ENCODE measurements around the gene OPRD1. TPM values are rescaled to one million over a fixed set of nuclear protein-coding genes. Genes with fewer than 3 reads are reported as not detected.
"Not testable (repeated sequence)": the region's sequence is repeated elsewhere in the genome, so short reads cannot be mapped to it uniquely, and the experiment has no call there.

OPRD1 gene
- under 1 TPM; under 0.01 to 0.23 (median 0.15) TPM for total RNA-seq

DNA sequence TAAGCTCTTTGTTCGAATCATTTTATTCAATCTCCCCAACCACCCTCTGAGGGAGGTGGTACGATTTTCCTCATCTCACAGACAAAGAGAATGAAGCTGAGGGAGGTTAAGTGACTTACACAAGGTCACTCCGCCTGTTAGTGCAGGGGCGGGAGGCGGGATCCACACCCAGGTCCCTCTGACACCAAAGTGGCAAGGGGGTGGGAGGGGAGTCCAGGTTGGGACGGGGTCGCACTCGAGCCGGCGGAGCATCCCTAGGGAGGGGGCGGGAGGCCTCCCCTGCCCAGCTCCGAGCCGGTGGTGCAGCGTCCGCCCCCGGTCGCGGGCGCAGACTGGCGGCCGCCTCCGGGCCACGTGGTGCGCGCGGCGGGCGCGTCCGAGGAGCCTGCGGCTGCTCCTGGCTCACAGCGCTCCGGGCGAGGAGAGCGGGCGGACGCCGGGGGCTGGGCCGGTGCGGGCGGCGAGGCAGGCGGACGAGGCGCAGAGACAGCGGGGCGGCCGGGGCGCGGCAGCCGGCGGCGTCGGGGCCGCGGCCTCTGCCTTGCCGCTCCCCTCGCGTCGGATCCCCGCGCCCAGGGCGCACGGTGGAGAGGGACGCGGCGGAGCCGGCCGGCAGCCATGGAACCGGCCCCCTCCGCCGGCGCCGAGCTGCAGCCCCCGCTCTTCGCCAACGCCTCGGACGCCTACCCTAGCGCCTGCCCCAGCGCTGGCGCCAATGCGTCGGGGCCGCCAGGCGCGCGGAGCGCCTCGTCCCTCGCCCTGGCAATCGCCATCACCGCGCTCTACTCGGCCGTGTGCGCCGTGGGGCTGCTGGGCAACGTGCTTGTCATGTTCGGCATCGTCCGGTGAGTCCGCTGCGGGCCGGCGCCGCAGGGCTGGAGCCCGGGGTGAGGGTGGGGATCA lies at the start of gene OPRD1:
TSS of gene OPRD1 (plus strand) at position 405 of the 903 bp plus-strand sequence. CDS start at position 619, 214 bp downstream.
- H3K27ac ChIP-seq (replicated peaks in 1 of 4) = no peak within 1 kb of the TSS
- H3K4me3 ChIP-seq = peak within 1 kb of the TSS in 1 of 4 donors; percentile 9
- intact Hi-C loops (cut with DNase I) = no loop called here
- H3K36me3 ChIP-seq = no peaks in the 10 kb centered on the region
- 35% methylated on average over 7 of the region's 108 CpGs for WGBS
- no peaks in the 10 kb centered on the region for H3K9me3 ChIP-seq
- peaks cover 0 to 75% (median 16%) of the 10 kb centered on the region in 4 donors for H3K27me3 ChIP-seq
- peaks cover 0 to 11% (median 3%) of the 10 kb centered on the region in 4 donors for H3K4me1 ChIP-seq
- no peak for TF ChIP-seq POLR2AphosphoS5 (IDR thresholded peaks at IDR 0.05)
- no peak for TF ChIP-seq POLR2A (IDR thresholded peaks at IDR 0.05; ENCODE audit: low read depth)
- no peak for TF ChIP-seq EP300 (IDR thresholded peaks at IDR 0.05)
- no peak for TF ChIP-seq CTCF (IDR thresholded peaks at IDR 0.05)
- no peak for DNase-seq (ENCODE audit: extremely low spot score)

DNA sequence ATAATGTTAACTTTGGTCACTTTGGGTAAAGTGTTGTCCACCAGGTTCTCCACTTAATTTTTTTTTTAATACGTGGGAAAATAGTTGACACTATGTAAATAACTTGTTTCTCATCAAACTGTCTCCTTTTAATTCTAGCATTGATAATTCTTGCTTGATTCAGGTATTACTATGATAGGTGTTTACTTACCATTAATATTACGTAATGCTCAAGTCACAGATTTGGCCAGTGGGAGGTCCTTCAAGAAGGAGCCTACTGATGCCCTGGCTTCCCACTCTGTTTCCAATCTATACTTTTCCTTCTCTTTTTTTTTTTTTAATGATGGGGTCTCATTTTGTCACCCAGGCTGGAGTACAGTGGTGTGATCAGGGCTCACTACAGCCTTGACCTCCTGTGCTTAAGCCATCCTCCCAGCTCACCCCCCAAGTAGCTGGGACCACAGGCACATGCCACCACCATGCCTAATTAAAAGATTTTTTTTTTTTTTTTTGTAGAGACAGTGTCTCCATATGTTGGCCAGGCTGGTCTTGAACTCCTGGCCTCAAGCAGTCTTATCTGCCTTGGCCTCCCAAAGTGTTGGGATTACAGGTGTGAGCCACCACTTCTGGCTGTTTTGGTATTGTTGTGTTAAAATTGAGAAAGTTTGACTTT lies 45.3 kb upstream of the OPRD1 start:
- 91% methylated on average over 2 of the region's 2 CpGs for WGBS
- Histone ChIP-seq H3K4me3 (no peak overlapping the region), H3K27ac (replicated peaks in 1 of 4) (no peak overlapping the region), H3K9me3 (no peaks in the 10 kb centered on the region), H3K4me1 (peaks cover 0 to 37% (median 29%) of the 10 kb centered on the region in 4 donors), H3K36me3 (peaks cover 4 to 42% (median 17%) of the 10 kb centered on the region in 4 donors), H3K27me3 (no peaks in the 10 kb centered on the region)
- intact Hi-C loops (cut with DNase I) = no loop called here
- DNase-seq (ENCODE audit: extremely low spot score) = no peak
- TF ChIP-seq CTCF (IDR thresholded peaks at IDR 0.05) = no peak
- TF ChIP-seq POLR2A (IDR thresholded peaks at IDR 0.05; ENCODE audit: low read depth) = no peak
- TF ChIP-seq EP300 (IDR thresholded peaks at IDR 0.05) = no peak
- TF ChIP-seq POLR2AphosphoS5 (IDR thresholded peaks at IDR 0.05) = no peak

DNA sequence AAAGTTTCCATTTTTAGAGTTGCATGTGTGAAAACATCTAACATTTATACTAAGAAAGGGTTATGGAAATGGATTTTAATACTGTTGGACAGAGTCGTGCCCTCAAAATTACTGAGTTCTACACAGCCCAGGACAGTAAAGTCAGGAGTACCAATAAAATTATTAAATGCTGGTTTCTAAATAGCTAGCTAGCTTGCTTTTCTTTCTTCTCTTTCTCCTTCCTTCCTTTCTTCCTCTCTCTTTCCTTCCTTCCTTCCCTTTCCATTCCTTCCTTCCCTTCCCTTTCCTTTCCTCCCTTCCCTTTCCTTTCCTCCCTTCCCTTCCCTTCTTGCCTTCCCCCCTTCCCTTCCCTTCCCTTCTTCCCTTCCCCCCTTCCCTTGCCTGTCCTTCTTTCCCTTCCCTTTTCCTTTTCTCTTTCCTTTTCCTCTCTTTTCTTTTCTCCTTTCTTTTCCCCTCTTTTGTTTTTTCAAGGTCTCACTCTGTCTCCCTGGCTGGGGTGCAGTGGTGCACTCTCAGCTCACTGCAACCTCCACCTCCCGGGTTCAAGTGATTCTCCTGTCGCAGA lies 41.3 kb upstream of the OPRD1 start:
- DNase-seq (ENCODE audit: extremely low spot score) = no peak
- intact Hi-C loops (cut with DNase I) = no loop called here

DNA sequence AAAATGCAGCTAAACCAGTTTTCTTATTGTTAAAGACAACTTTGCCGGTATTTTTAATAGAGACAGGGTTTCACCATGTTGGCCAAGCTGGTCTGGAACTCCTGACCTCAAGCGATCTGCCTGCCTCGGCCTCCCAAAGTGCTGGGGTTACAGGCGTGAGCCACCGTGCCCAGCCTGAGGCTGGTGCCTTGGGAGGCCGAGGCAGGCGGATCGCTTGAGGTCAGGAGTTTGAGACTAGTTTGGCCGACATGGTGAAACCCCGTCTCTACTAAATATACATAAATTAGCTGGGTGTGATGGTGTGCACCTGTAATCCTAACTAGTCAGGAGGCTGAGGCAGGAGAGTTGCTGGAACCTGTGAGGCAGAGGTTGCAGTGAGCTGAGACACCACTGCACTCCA lies 40.0 kb upstream of the OPRD1 start:
- H3K27me3 ChIP-seq; H3K4me3 ChIP-seq; H3K27ac ChIP-seq (replicated peaks in 1 of 4); intact Hi-C loops (cut with DNase I); H3K9me3 ChIP-seq; DNase-seq (ENCODE audit: extremely low spot score): not testable (repeated sequence)
- Histone ChIP-seq H3K36me3 (peaks cover 4 to 32% (median 15%) of the 10 kb centered on the region in 4 donors), H3K4me1 (peaks cover 10 to 16% (median 13%) of the 10 kb centered on the region in 4 donors)
- WGBS = 89% methylated on average over 10 of the region's 10 CpGs

More for the DNA sequence above, 41.3 kb upstream of the OPRD1 start:
- no peak overlapping the region for H3K27ac ChIP-seq (replicated peaks in 1 of 4)
- WGBS = 94% methylated on average over 3 of the region's 3 CpGs
- no peak overlapping the region for H3K4me3 ChIP-seq
- H3K27me3 ChIP-seq = no peaks in the 10 kb centered on the region
- TF ChIP-seq POLR2AphosphoS5 (IDR thresholded peaks at IDR 0.05) (no peak), POLR2A (IDR thresholded peaks at IDR 0.05; ENCODE audit: low read depth) (no peak), CTCF (IDR thresholded peaks at IDR 0.05) (no peak), EP300 (IDR thresholded peaks at IDR 0.05) (no peak)
- no peaks in the 10 kb centered on the region for H3K9me3 ChIP-seq
- H3K36me3 ChIP-seq = peaks cover 4 to 41% (median 19%) of the 10 kb centered on the region in 4 donors
- H3K4me1 ChIP-seq = peaks cover 10 to 25% (median 13%) of the 10 kb centered on the region in 4 donors

- Histone ChIP-seq H3K4me1 (peaks cover 10 to 14% (median 13%) of the 10 kb centered on the region in 4 donors), H3K27me3 (no peaks in the 10 kb centered on the region), H3K9me3 (no peaks in the 10 kb centered on the region), H3K4me3 (no peak overlapping the region), H3K27ac (replicated peaks in 1 of 4) (no peak overlapping the region), H3K36me3 (peaks cover 4 to 32% (median 15%) of the 10 kb centered on the region in 4 donors)
- intact Hi-C loops (cut with DNase I) = no loop called here
- no peak for TF ChIP-seq EP300 (IDR thresholded peaks at IDR 0.05)
- no peak for TF ChIP-seq POLR2A (IDR thresholded peaks at IDR 0.05; ENCODE audit: low read depth)
- TF ChIP-seq POLR2AphosphoS5 (IDR thresholded peaks at IDR 0.05) = peak in 1 of 2 donors; percentile 9
- WGBS = 92% methylated on average over 3 of the region's 3 CpGs
- DNase-seq (ENCODE audit: extremely low spot score) = no peak
Observed at GRCh38 chr1:28773105-28773504, 38.9 kb upstream of the OPRD1 start.

Measured in esophagus muscularis mucosa (tissue), 4 donors.